Measurements from ENCODE around the gene MRPS25. TPM values are rescaled to one million over a fixed set of nuclear protein-coding genes. Genes with fewer than 3 reads are reported as not detected.
"Not testable (repeated sequence)": the region's sequence is repeated elsewhere in the genome, so short reads cannot be mapped to it uniquely, and the experiment has no call there.

The MRPS25 gene
- total RNA-seq, 1 donor from 2014 or later, result 105 TPM

- Mint-ChIP-seq H3K9me3 (no peaks in the 10 kb centered on the region), H3K27ac (no peak overlapping the region), H3K27me3 (ENCODE audit: insufficient read depth) (no peaks in the 10 kb centered on the region), H3K4me3 (no peak overlapping the region), H3K36me3 (ENCODE audit: low read depth) (peaks cover 26% of the 10 kb centered on the region), H3K4me1 (ENCODE audit: low read depth) (no peaks in the 10 kb centered on the region)
- intact Hi-C loops (cut with micrococcal nuclease), result no loop called here
- no peak for DNase-seq (ENCODE audit: low spot score)
Observed at GRCh38 chr3:15032650-15033049, 32.5 kb downstream of the MRPS25 start.

GRCh38 chr3:15029625-15030024, 35.5 kb downstream of the MRPS25 start:
- DNase-seq (ENCODE audit: low spot score), result no peak
- Mint-ChIP-seq H3K4me3 (no peak overlapping the region), H3K27me3 (ENCODE audit: insufficient read depth) (no peaks in the 10 kb centered on the region), H3K4me1 (ENCODE audit: low read depth) (no peaks in the 10 kb centered on the region), H3K9me3 (no peaks in the 10 kb centered on the region), H3K36me3 (ENCODE audit: low read depth) (peaks cover 30% of the 10 kb centered on the region), H3K27ac (no peak overlapping the region)
- intact Hi-C loops (cut with micrococcal nuclease), result no loop called here

GRCh38 chr3:15023719-15024118, 41.4 kb downstream of the MRPS25 start:
- Mint-ChIP-seq H3K27ac (no peak overlapping the region), H3K36me3 (ENCODE audit: low read depth) (peaks cover 34% of the 10 kb centered on the region), H3K27me3 (ENCODE audit: insufficient read depth) (no peaks in the 10 kb centered on the region), H3K4me3 (no peak overlapping the region), H3K9me3 (no peaks in the 10 kb centered on the region), H3K4me1 (ENCODE audit: low read depth) (no peaks in the 10 kb centered on the region)
- intact Hi-C loops (cut with micrococcal nuclease), result no loop called here
- no peak for DNase-seq (ENCODE audit: low spot score)

GRCh38 chr3:15023249-15023648, 41.9 kb downstream of the MRPS25 start:
- DNase-seq (ENCODE audit: low spot score), result no peak
- H3K4me1 Mint-ChIP-seq (ENCODE audit: low read depth), result no peaks in the 10 kb centered on the region
- peaks cover 31% of the 10 kb centered on the region for H3K36me3 Mint-ChIP-seq (ENCODE audit: low read depth)
- no peaks in the 10 kb centered on the region for H3K9me3 Mint-ChIP-seq
- no peak overlapping the region for H3K4me3 Mint-ChIP-seq
- H3K27ac Mint-ChIP-seq, result no peak overlapping the region
- H3K27me3 Mint-ChIP-seq (ENCODE audit: insufficient read depth), result no peaks in the 10 kb centered on the region
- intact Hi-C loops (cut with micrococcal nuclease), result no loop called here

GRCh38 chr3:15017191-15017590, 47.9 kb downstream of the MRPS25 start:
- Mint-ChIP-seq H3K4me3 (no peak overlapping the region), H3K9me3 (no peaks in the 10 kb centered on the region), H3K4me1 (ENCODE audit: low read depth) (no peaks in the 10 kb centered on the region), H3K36me3 (ENCODE audit: low read depth) (peaks cover 59% of the 10 kb centered on the region), H3K27me3 (ENCODE audit: insufficient read depth) (no peaks in the 10 kb centered on the region), H3K27ac (no peak overlapping the region)
- no peak for DNase-seq (ENCODE audit: low spot score)
- intact Hi-C loops (cut with micrococcal nuclease), result no loop called here

- Mint-ChIP-seq H3K27ac (no peak overlapping the region), H3K9me3 (no peaks in the 10 kb centered on the region), H3K4me3 (no peak overlapping the region), H3K27me3 (ENCODE audit: insufficient read depth) (no peaks in the 10 kb centered on the region), H3K36me3 (ENCODE audit: low read depth) (peaks cover 52% of the 10 kb centered on the region), H3K4me1 (ENCODE audit: low read depth) (no peaks in the 10 kb centered on the region)
- no peak for DNase-seq (ENCODE audit: low spot score)
- intact Hi-C loops (cut with micrococcal nuclease), result no loop called here
Observed at GRCh38 chr3:15015456-15015855, 49.7 kb downstream of the MRPS25 start.

- H3K36me3 Mint-ChIP-seq (ENCODE audit: low read depth), result peaks cover 47% of the 10 kb centered on the region
- no peaks in the 10 kb centered on the region for H3K9me3 Mint-ChIP-seq
- H3K4me1 Mint-ChIP-seq (ENCODE audit: low read depth), result no peaks in the 10 kb centered on the region
- intact Hi-C loops (cut with micrococcal nuclease), result no loop called here
- no peak overlapping the region for H3K27ac Mint-ChIP-seq
- no peaks in the 10 kb centered on the region for H3K27me3 Mint-ChIP-seq (ENCODE audit: insufficient read depth)
- no peak for DNase-seq (ENCODE audit: low spot score)
- no peak overlapping the region for H3K4me3 Mint-ChIP-seq
Observed at GRCh38 chr3:15014606-15015328, 50.3 kb downstream of the MRPS25 start.

- no peak for DNase-seq (ENCODE audit: low spot score)
- no peaks in the 10 kb centered on the region for H3K4me1 Mint-ChIP-seq (ENCODE audit: low read depth)
- peaks cover 34% of the 10 kb centered on the region for H3K36me3 Mint-ChIP-seq (ENCODE audit: low read depth)
- H3K27ac Mint-ChIP-seq, result no peak overlapping the region
- no peak overlapping the region for H3K4me3 Mint-ChIP-seq
- no peaks in the 10 kb centered on the region for H3K27me3 Mint-ChIP-seq (ENCODE audit: insufficient read depth)
- intact Hi-C loops (cut with micrococcal nuclease), result no loop called here
- H3K9me3 Mint-ChIP-seq, result no peaks in the 10 kb centered on the region
Observed at GRCh38 chr3:15011174-15011573, 53.9 kb downstream of the MRPS25 start.

GRCh38 chr3:15010664-15011063, 54.5 kb downstream of the MRPS25 start:
- peaks cover 30% of the 10 kb centered on the region for H3K36me3 Mint-ChIP-seq (ENCODE audit: low read depth)
- no peak for DNase-seq (ENCODE audit: low spot score)
- intact Hi-C loops (cut with micrococcal nuclease), result no loop called here

GRCh38 chr3:15009167-15009566, 55.9 kb downstream of the MRPS25 start:
- H3K4me3 Mint-ChIP-seq, result no peak overlapping the region
- intact Hi-C loops (cut with micrococcal nuclease), result no loop called here
- no peaks in the 10 kb centered on the region for H3K27me3 Mint-ChIP-seq (ENCODE audit: insufficient read depth)

More at GRCh38 chr3:15010664-15011063, 54.5 kb downstream of the MRPS25 start:
- no peak overlapping the region for H3K27ac Mint-ChIP-seq
- H3K9me3 Mint-ChIP-seq, result no peaks in the 10 kb centered on the region
- no peaks in the 10 kb centered on the region for H3K4me1 Mint-ChIP-seq (ENCODE audit: low read depth)
- no peaks in the 10 kb centered on the region for H3K27me3 Mint-ChIP-seq (ENCODE audit: insufficient read depth)
- H3K4me3 Mint-ChIP-seq, result no peak overlapping the region

GRCh38 chr3:15007681-15008141, 57.4 kb downstream of the MRPS25 start:
- no peaks in the 10 kb centered on the region for H3K4me1 Mint-ChIP-seq (ENCODE audit: low read depth)
- H3K27ac Mint-ChIP-seq, result no peak overlapping the region
- DNase-seq (ENCODE audit: low spot score), result no peak
- H3K9me3 Mint-ChIP-seq, result no peaks in the 10 kb centered on the region
- intact Hi-C loops (cut with micrococcal nuclease), result no loop called here
- no peaks in the 10 kb centered on the region for H3K27me3 Mint-ChIP-seq (ENCODE audit: insufficient read depth)
- no peak overlapping the region for H3K4me3 Mint-ChIP-seq
- peaks cover 21% of the 10 kb centered on the region for H3K36me3 Mint-ChIP-seq (ENCODE audit: low read depth)

More at GRCh38 chr3:15009167-15009566, 55.9 kb downstream of the MRPS25 start:
- Mint-ChIP-seq H3K4me1 (ENCODE audit: low read depth) (no peaks in the 10 kb centered on the region), H3K9me3 (no peaks in the 10 kb centered on the region), H3K36me3 (ENCODE audit: low read depth) (peaks cover 21% of the 10 kb centered on the region), H3K27ac (no peak overlapping the region)
- no peak for DNase-seq (ENCODE audit: low spot score)

- H3K9me3 Mint-ChIP-seq; H3K27me3 Mint-ChIP-seq (ENCODE audit: insufficient read depth); DNase-seq (ENCODE audit: low spot score); intact Hi-C loops (cut with micrococcal nuclease); H3K27ac Mint-ChIP-seq; H3K4me1 Mint-ChIP-seq (ENCODE audit: low read depth); H3K4me3 Mint-ChIP-seq: not testable (repeated sequence)
- H3K36me3 Mint-ChIP-seq (ENCODE audit: low read depth), result peaks cover 23% of the 10 kb centered on the region
Observed at GRCh38 chr3:14999182-14999581, 65.9 kb downstream of the MRPS25 start.

All from activated T-helper 1 cell treated with anti-CD3 and anti-CD28 coated beads, Interleukin-12 subunit alpha, Interleukin-12 subunit beta, Interleukin-2, Interleukin-4 antibody, amounts not matched to agents 30 ng/mL and 10 ng/mL and 1 ng/mL, durations not matched to agents 14 hours and 24 hours and 36 hours (primary cell).